ENCODE results near the gene SOAT2.

SOAT2 gene

DNA sequence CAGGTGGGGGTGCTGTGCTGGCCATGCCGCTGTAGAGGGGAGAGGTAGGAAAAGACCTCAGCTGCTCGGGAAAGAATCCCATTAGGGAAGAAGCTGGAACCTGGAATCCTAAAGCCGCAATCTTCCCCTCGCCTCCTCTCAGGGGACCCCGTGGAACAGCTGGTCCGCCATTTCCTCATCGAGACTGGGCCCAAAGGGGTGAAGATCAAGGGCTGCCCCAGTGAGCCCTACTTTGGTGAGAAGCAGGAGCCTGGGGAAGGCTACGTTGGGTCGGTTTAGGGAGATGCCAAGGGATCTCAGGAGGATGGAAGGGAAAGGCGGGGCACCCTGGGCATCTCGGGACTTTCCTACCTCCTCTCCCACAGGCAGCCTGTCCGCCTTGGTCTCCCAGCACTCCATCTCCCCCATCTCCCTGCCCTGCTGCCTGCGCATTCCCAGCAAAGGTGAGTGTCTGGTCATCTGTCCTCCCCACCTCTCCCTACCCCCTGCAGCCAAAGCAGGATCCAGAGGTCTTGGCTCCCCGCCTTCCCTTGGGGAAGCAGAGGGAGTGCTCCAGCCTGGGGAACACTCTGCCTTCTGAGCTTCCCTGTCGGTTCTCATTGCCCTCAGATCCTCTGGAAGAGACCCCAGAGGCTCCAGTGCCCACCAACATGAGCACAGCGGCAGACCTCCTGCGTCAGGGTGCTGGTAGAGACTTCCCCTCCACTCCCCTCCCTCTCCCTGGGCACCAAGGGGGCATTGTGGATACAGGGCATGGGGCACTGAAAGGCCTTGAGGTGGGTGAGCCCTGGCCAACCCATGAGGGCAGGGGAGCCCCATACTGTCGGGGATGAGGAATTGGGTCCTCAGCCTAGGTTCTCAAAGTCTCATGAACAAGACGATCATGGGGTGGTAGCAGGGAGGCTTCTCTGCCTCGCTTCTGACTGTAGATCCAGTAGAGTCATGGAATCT is 41.0 kb upstream of the SOAT2 start:
- Histone ChIP-seq H3K36me3 (ENCODE audit: control insufficient read depth in 4 of 4, insufficient read depth in 4 of 4, low read length in 3 of 4) (peaks cover 2 to 20% (median 11%) of the 10 kb centered on the region in 4 experiments), H3K27ac (ENCODE audit: insufficient read depth in 1 of 2, low read depth in 1 of 2, low read length in 2 of 2, poor library complexity in 1 of 2, severe bottlenecking in 2 of 2) (no peak overlapping the region), H3K4me3 (ENCODE audit: control insufficient read depth in 1 of 7, extremely low read depth in 1 of 7, insufficient read depth in 4 of 7, low read depth in 2 of 7, low read length in 6 of 7) (no peak overlapping the region), H3K9me3 (ENCODE audit: control extremely low read depth in 1 of 5, control insufficient read depth in 4 of 5, insufficient read depth in 2 of 5, low read depth in 1 of 5, low read length in 4 of 5) (no peaks in the 10 kb centered on the region), H3K27me3 (replicated peaks in 2 of 5; ENCODE audit: control insufficient read depth in 4 of 5, insufficient read depth in 5 of 5, low read length in 4 of 5) (no peaks in the 10 kb centered on the region), H3K4me1 (ENCODE audit: control extremely low read depth in 1 of 4, control insufficient read depth in 4 of 4, insufficient read depth in 4 of 4, low read length in 3 of 4) (no peaks in the 10 kb centered on the region)
- no peak for DNase-seq
- ChIA-PET CTCF (interaction anchor here (0.7 to 17.4 kb wide), 12 partner anchors 8 to 135 kb away, joined by 3 to 361 read pairs (median 8); partner anchors contain the start of genes IGFBP6, SOAT2 and SPRYD3), POLR2A (no interaction called here)
- 86% methylated on average over 13 of the region's 20 CpGs for WGBS (ENCODE audit: insufficient coverage)

GRCh38 chr12:53062977-53063707 is 40.1 kb upstream of the SOAT2 start:
- CTCF ChIA-PET = interaction anchor here (0.6 to 17.4 kb wide), 9 partner anchors 9 to 126 kb away, joined by 3 to 361 read pairs (median 9); partner anchors contain the start of genes IGFBP6, SOAT2 and SPRYD3
- Histone ChIP-seq H3K4me3 (ENCODE audit: control insufficient read depth in 1 of 7, extremely low read depth in 1 of 7, insufficient read depth in 4 of 7, low read depth in 2 of 7, low read length in 6 of 7) (no peak overlapping the region), H3K36me3 (ENCODE audit: control insufficient read depth in 4 of 4, insufficient read depth in 4 of 4, low read length in 3 of 4) (peaks cover 2 to 27% (median 14%) of the 10 kb centered on the region in 4 experiments), H3K27ac (ENCODE audit: insufficient read depth in 1 of 2, low read depth in 1 of 2, low read length in 2 of 2, poor library complexity in 1 of 2, severe bottlenecking in 2 of 2) (no peak overlapping the region), H3K27me3 (replicated peaks in 2 of 5; ENCODE audit: control insufficient read depth in 4 of 5, insufficient read depth in 5 of 5, low read length in 4 of 5) (no peaks in the 10 kb centered on the region), H3K4me1 (ENCODE audit: control extremely low read depth in 1 of 4, control insufficient read depth in 4 of 4, insufficient read depth in 4 of 4, low read length in 3 of 4) (no peaks in the 10 kb centered on the region), H3K9me3 (ENCODE audit: control extremely low read depth in 1 of 5, control insufficient read depth in 4 of 5, insufficient read depth in 2 of 5, low read depth in 1 of 5, low read length in 4 of 5) (no peaks in the 10 kb centered on the region)
- POLR2A ChIA-PET = no interaction called here
- DNase-seq = no peak
- WGBS (ENCODE audit: insufficient coverage) = 95% methylated on average over 14 of the region's 14 CpGs

DNA sequence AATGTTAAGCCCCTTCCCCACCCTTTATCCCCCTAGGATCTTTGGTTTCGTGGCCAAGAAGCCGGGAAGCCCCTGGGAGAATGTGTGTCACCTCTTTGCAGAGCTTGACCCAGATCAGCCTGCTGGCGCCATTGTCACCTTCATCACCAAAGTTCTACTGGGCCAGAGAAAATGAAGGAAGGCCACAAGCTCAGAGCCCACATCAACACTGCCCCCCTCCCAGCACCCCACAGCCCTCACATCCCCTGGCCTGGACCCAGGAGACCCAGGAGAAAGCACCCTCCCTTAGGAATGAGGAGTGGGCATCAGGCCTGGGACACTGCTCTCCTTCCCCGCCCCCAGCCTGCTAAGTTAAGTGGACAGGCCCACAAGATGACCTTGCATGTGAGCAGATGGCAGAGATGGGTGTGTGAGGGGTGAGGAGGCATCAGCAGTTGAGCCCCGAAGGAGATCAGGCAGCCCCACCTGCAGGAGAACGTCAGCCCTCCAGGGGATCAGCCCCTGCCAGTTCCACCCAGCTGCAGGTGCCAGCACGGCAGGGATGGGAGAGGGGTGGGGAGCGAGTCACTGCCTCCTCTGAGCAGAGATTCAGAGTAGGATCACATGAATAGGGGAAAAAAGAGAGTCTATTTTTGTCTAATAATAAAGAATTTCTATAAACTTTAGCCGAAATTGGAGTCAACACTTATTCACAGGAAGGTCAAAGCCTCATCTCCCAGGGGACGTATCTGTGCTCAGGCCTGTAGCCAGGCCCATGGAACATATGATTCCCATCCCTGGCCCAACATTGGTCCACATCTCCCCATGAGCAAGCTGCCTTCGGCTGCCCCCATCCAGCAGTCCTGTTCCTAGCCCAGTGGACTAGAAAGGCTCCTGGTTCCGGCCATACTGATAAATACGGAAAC is 39.3 kb upstream of the SOAT2 start:
- H3K27me3 ChIP-seq (replicated peaks in 2 of 5; ENCODE audit: control insufficient read depth in 4 of 5, insufficient read depth in 5 of 5, low read length in 4 of 5) = no peaks in the 10 kb centered on the region
- no peaks in the 10 kb centered on the region for H3K9me3 ChIP-seq (ENCODE audit: control extremely low read depth in 1 of 5, control insufficient read depth in 4 of 5, insufficient read depth in 2 of 5, low read depth in 1 of 5, low read length in 4 of 5)
- no peak for DNase-seq
- no peak overlapping the region for H3K27ac ChIP-seq (ENCODE audit: insufficient read depth in 1 of 2, low read depth in 1 of 2, low read length in 2 of 2, poor library complexity in 1 of 2, severe bottlenecking in 2 of 2)
- ChIA-PET POLR2A (no interaction called here), CTCF (interaction anchor here (0.6 to 17.4 kb wide), 12 partner anchors 9 to 205 kb away, joined by 3 to 361 read pairs (median 14); partner anchors contain the start of genes ESPL1, IGFBP6, SOAT2 and SPRYD3)
- peaks cover 2 to 30% (median 14%) of the 10 kb centered on the region in 4 experiments for H3K36me3 ChIP-seq (ENCODE audit: control insufficient read depth in 4 of 4, insufficient read depth in 4 of 4, low read length in 3 of 4)
- peaks cover 0 to 6% (median 0%) of the 10 kb centered on the region in 4 experiments for H3K4me1 ChIP-seq (ENCODE audit: control extremely low read depth in 1 of 4, control insufficient read depth in 4 of 4, insufficient read depth in 4 of 4, low read length in 3 of 4)
- WGBS (ENCODE audit: insufficient coverage) = 93% methylated on average over 8 of the region's 13 CpGs
- H3K4me3 ChIP-seq (ENCODE audit: control insufficient read depth in 1 of 7, extremely low read depth in 1 of 7, insufficient read depth in 4 of 7, low read depth in 2 of 7, low read length in 6 of 7) = no peak overlapping the region

DNA sequence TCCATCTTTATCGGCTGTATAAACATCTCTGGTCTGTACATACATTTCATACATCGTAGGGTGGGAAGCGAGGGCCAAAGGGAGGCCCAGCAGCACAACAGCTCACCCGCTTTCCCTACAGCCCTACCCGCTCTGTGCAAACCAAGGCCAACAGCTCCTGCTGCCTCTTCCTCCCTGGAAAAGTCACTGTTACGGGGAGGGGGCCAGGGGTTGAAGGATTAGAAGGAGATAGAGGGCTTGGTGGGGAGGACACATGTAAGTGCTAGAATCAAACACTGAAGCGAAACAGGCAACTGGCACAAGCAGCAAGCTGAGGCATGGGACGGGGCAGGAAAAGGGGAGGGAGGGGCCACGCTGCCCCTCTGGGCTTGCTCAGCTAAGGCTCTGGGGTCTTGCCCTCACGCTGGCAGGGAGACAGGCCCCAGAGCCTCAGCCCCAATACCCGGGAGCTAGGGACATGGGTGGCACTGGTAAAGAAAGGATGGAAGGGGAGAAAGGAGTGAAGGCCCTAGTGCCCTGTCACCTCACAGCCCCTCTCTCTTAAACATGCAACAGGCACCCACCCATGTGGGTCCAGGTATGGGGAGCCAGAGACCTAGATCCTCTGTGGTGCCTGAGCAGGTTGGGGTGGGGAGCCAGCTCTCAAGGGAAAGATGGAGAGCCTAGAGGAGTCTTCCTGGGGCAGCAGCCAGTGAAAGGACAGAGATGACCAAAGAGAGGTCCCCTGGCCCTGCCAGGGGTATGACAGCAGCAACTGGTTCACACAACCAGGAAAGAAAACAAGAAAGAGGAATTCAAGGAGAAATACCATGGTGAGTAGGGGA is 38.5 kb upstream of the SOAT2 start:
- Histone ChIP-seq H3K36me3 (ENCODE audit: control insufficient read depth in 4 of 4, insufficient read depth in 4 of 4, low read length in 3 of 4) (peaks cover 2 to 35% (median 15%) of the 10 kb centered on the region in 4 experiments), H3K27me3 (replicated peaks in 2 of 5; ENCODE audit: control insufficient read depth in 4 of 5, insufficient read depth in 5 of 5, low read length in 4 of 5) (no peaks in the 10 kb centered on the region), H3K27ac (ENCODE audit: insufficient read depth in 1 of 2, low read depth in 1 of 2, low read length in 2 of 2, poor library complexity in 1 of 2, severe bottlenecking in 2 of 2) (no peak overlapping the region), H3K4me1 (ENCODE audit: control extremely low read depth in 1 of 4, control insufficient read depth in 4 of 4, insufficient read depth in 4 of 4, low read length in 3 of 4) (peaks cover 0 to 6% (median 0%) of the 10 kb centered on the region in 4 experiments), H3K9me3 (ENCODE audit: control extremely low read depth in 1 of 5, control insufficient read depth in 4 of 5, insufficient read depth in 2 of 5, low read depth in 1 of 5, low read length in 4 of 5) (no peaks in the 10 kb centered on the region), H3K4me3 (ENCODE audit: control insufficient read depth in 1 of 7, extremely low read depth in 1 of 7, insufficient read depth in 4 of 7, low read depth in 2 of 7, low read length in 6 of 7) (no peak overlapping the region)
- CTCF ChIA-PET = interaction anchor here (0.7 to 17.4 kb wide), 13 partner anchors 8 to 204 kb away, joined by 3 to 361 read pairs (median 10); partner anchors contain the start of genes ESPL1, IGFBP6, SOAT2 and SPRYD3
- 96% methylated on average over 4 of the region's 11 CpGs for WGBS (ENCODE audit: insufficient coverage)
- no peak for DNase-seq
- POLR2A ChIA-PET = no interaction called here

- ChIA-PET CTCF (interaction anchor here (0.8 to 17.4 kb wide), 21 partner anchors 8 to 222 kb away, joined by 3 to 361 read pairs (median 5); partner anchors contain the start of genes CSAD, ESPL1, IGFBP6 and SOAT2), POLR2A (interaction anchor here (1.4 kb wide), 1 partner anchor 14 kb away, joined by 6 read pairs; the partner anchor contains the start of gene SPRYD3)
- H3K36me3 ChIP-seq (ENCODE audit: control insufficient read depth in 4 of 4, insufficient read depth in 4 of 4, low read length in 3 of 4) = peaks cover 2 to 35% (median 16%) of the 10 kb centered on the region in 4 experiments
- no peak overlapping the region for H3K27ac ChIP-seq (ENCODE audit: insufficient read depth in 1 of 2, low read depth in 1 of 2, low read length in 2 of 2, poor library complexity in 1 of 2, severe bottlenecking in 2 of 2)
- DNase-seq = no peak
- H3K4me1 ChIP-seq (ENCODE audit: control extremely low read depth in 1 of 4, control insufficient read depth in 4 of 4, insufficient read depth in 4 of 4, low read length in 3 of 4) = peaks cover 0 to 6% (median 0%) of the 10 kb centered on the region in 4 experiments
- H3K9me3 ChIP-seq (ENCODE audit: control extremely low read depth in 1 of 5, control insufficient read depth in 4 of 5, insufficient read depth in 2 of 5, low read depth in 1 of 5, low read length in 4 of 5) = no peaks in the 10 kb centered on the region
- H3K27me3 ChIP-seq (replicated peaks in 2 of 5; ENCODE audit: control insufficient read depth in 4 of 5, insufficient read depth in 5 of 5, low read length in 4 of 5) = no peaks in the 10 kb centered on the region
- H3K4me3 ChIP-seq (ENCODE audit: control insufficient read depth in 1 of 7, extremely low read depth in 1 of 7, insufficient read depth in 4 of 7, low read depth in 2 of 7, low read length in 6 of 7) = no peak overlapping the region
- WGBS (ENCODE audit: insufficient coverage) = 88% methylated on average over 3 of the region's 7 CpGs
Observed at GRCh38 chr12:53065470-53065869, 37.8 kb upstream of the SOAT2 start.

Data from common myeloid progenitor, CD34-positive (primary cell).